IMR-90 (cell line): Measurements from ENCODE around the gene NRCAM. TPM values are rescaled to one million over a fixed set of nuclear protein-coding genes. Genes with fewer than 3 reads are reported as not detected.

ENCODE experiments used
- ATAC-seq: fragments of 200-7000 bp; cut with Tn5 transposase; 2 replicates; pipeline ENCODE4 v1.9.1; 2020; ENCODE audit warnings: low read depth, mild to moderate bottlenecking, moderate library complexity
- BruUV-seq: library from RNA; stranded (reverse); fragments of 400-500 nt; replicated peaks from 2 replicates; lab custom pipeline; 2021; lab: Mats Ljungman, UMichigan
- CTCF ChIA-PET: fragments of 300-600 bp; formaldehyde crosslinking; extraction: SDS; loops from one replicate; lab custom pipeline; 2021; ENCODE audit warnings: antibody characterized with exemption; lab: Yijun Ruan, JAX
- POLR2A ChIA-PET: fragments of 300-600 bp; sonication (Branson Sonifier 250); formaldehyde crosslinking; loops from one replicate; lab custom pipeline; 2022; ENCODE audit warnings: antibody characterized with exemption; ENCODE audit not compliant: unreplicated experiment; lab: Charles Lee
- DNase-seq: peaks from one replicate; pipeline ENCODE4 v3.0.0; 2013
- H2AFZ ChIP-seq: replicated peaks from 2 replicates; pipeline ENCODE3; 2013; ENCODE audit warnings: low read length, mild to moderate bottlenecking; ENCODE audit not compliant: poor library complexity
- H2AK5ac ChIP-seq: 2 replicates; pipeline ENCODE4 v1.6.1; 2013; ENCODE audit warnings: low read depth, low read length, inconsistent platforms
- H2AK9ac ChIP-seq: replicated peaks from 2 replicates; pipeline ENCODE3; 2013; ENCODE audit warnings: mild to moderate bottlenecking, low read depth, low read length, moderate library complexity; ENCODE audit not compliant: poor library complexity
- H2BK120ac ChIP-seq: 2 replicates; pipeline ENCODE4 v1.6.1; 2013; ENCODE audit warnings: low read depth, low read length, inconsistent platforms
- H2BK15ac ChIP-seq: 3 replicates; pipeline ENCODE4 v1.6.1; 2013; ENCODE audit warnings: low read depth, low read length, inconsistent platforms
- H2BK20ac ChIP-seq: 2 replicates; pipeline ENCODE4 v1.6.1; 2013; ENCODE audit warnings: low read depth, mild to moderate bottlenecking, inconsistent platforms, low read length, moderate library complexity
- H2BK5ac ChIP-seq: 2 replicates; pipeline ENCODE4 v1.6.1; 2013; ENCODE audit warnings: mild to moderate bottlenecking, low read depth, low read length, inconsistent platforms; ENCODE audit not compliant: poor library complexity, severe bottlenecking
- H3K14ac ChIP-seq: replicated peaks from 2 replicates; pipeline ENCODE4 v1.6.1; 2013; ENCODE audit warnings: low read depth, low read length, inconsistent platforms
- H3K18ac ChIP-seq: 2 replicates; pipeline ENCODE4 v1.6.1; 2013; ENCODE audit warnings: low read depth, low read length, control low read depth
- H3K23ac ChIP-seq: 2 replicates; pipeline ENCODE4 v1.6.1; 2013; ENCODE audit warnings: low read depth, low read length, inconsistent platforms
- H3K27ac ChIP-seq: 2 replicates; pipeline ENCODE4 v1.5.1; 2013; ENCODE audit warnings: mild to moderate bottlenecking, control low read depth, low read length; ENCODE audit not compliant: insufficient read depth
- H3K27me3 ChIP-seq: 2 replicates; pipeline ENCODE4 v1.6.1; 2013; ENCODE audit warnings: low read length; ENCODE audit not compliant: control insufficient read depth, insufficient read depth
- H3K36me3 ChIP-seq: 2 replicates; pipeline ENCODE4 v1.6.1; 2013; ENCODE audit warnings: low read length, mixed read lengths; ENCODE audit not compliant: control insufficient read depth, insufficient read depth
- H3K4ac ChIP-seq: 2 replicates; pipeline ENCODE4 v1.6.1; 2013; ENCODE audit warnings: low read depth, low read length, inconsistent platforms
- H3K4me1 ChIP-seq: 2 replicates; pipeline ENCODE4 v1.6.1; 2013; ENCODE audit warnings: low read length, mixed read lengths; ENCODE audit not compliant: control insufficient read depth, insufficient read depth
- H3K4me2 ChIP-seq: 2 replicates; pipeline ENCODE4 v1.6.1; 2013; ENCODE audit warnings: low read depth, mild to moderate bottlenecking, control low read depth, low read length, moderate library complexity
- H3K4me3 ChIP-seq: 2 replicates; pipeline ENCODE4 v1.5.1; 2013; ENCODE audit warnings: low read depth, mild to moderate bottlenecking, control low read depth, low read length, moderate library complexity; ENCODE audit not compliant: insufficient read depth
- H3K56ac ChIP-seq: 2 replicates; pipeline ENCODE4 v1.6.1; 2013; ENCODE audit warnings: low read length, inconsistent platforms; ENCODE audit not compliant: insufficient read depth; ENCODE audit errors: extremely low read depth
- H3K79me1 ChIP-seq, 2 experiments: 2 replicates each; pipeline ENCODE4 v1.6.1; 2013; ENCODE audit warnings: low read length in 2 of 2, inconsistent platforms in 1 of 2, low read depth in 1 of 2
- H3K9ac ChIP-seq: 2 replicates; pipeline ENCODE4 v1.6.1; 2013; ENCODE audit warnings: low read depth, low read length, control low read depth
- H3K9me1 ChIP-seq: 2 replicates; pipeline ENCODE4 v1.6.1; 2013; ENCODE audit warnings: low read length, inconsistent platforms; ENCODE audit not compliant: insufficient read depth
- H3K9me3 ChIP-seq: 2 replicates; pipeline ENCODE4 v1.6.1; 2013; ENCODE audit warnings: low read length; ENCODE audit not compliant: control insufficient read depth, insufficient read depth
- H4K20me1 ChIP-seq: 2 replicates; pipeline ENCODE4 v1.6.1; 2013; ENCODE audit warnings: low read length, inconsistent platforms; ENCODE audit not compliant: insufficient read depth
- H4K5ac ChIP-seq: 2 replicates; pipeline ENCODE4 v1.6.1; 2013; ENCODE audit warnings: mild to moderate bottlenecking, low read depth, low read length, control low read depth
- H4K8ac ChIP-seq, 2 experiments: 2 replicates each; pipeline ENCODE4 v1.6.1; 2013; ENCODE audit warnings: low read depth in 2 of 2, low read length in 2 of 2, control low read depth in 1 of 2, inconsistent platforms in 1 of 2
- H4K91ac ChIP-seq: 2 replicates; pipeline ENCODE4 v1.6.1; 2013; ENCODE audit warnings: low read depth, low read length, inconsistent platforms; ENCODE audit not compliant: insufficient read depth
- BHLHE40 ChIP-seq: fragments of 150-350 bp; IDR thresholded peaks from 2 replicates; pipeline ENCODE4 v1.6.1; 2016; ENCODE audit warnings: mild to moderate bottlenecking, low read depth, low read length
- MAFK ChIP-seq: IDR thresholded peaks from 2 replicates; pipeline ENCODE4 v1.6.1; 2012; ENCODE audit warnings: low read depth, low read length, improper control_type of control experiment
- MAZ ChIP-seq: IDR thresholded peaks from 2 replicates; pipeline ENCODE4 v1.6.1; 2012; ENCODE audit warnings: low read depth, mild to moderate bottlenecking, low read length, improper control_type of control experiment, moderate library complexity, borderline replicate concordance
- MXI1 ChIP-seq: IDR thresholded peaks from 2 replicates; pipeline ENCODE4 v1.6.1; 2012; ENCODE audit warnings: low read depth, mild to moderate bottlenecking, low read length, moderate library complexity, borderline replicate concordance
- RAD21 ChIP-seq: IDR thresholded peaks from 2 replicates; pipeline ENCODE4 v1.6.1; 2012; ENCODE audit warnings: low read length, improper control_type of control experiment
- RFX5 ChIP-seq: IDR thresholded peaks from 2 replicates; pipeline ENCODE4 v1.8.0; 2012; ENCODE audit warnings: low read depth, mild to moderate bottlenecking, low read length, moderate library complexity
- USF2 ChIP-seq: fragments of 150-350 bp; IDR thresholded peaks from 2 replicates; pipeline ENCODE4 v1.6.1; 2017; ENCODE audit warnings: mild to moderate bottlenecking, antibody characterized with exemption, low read length, low read depth
- dilution Hi-C: fragments of 300-500 bp; cut with HindIII; formaldehyde crosslinking; loops from one replicate; pipeline ENCODE4 v1.14.3; 2018; ENCODE audit warnings: low sequenced_read_pairs; ENCODE audit not compliant: unreplicated experiment
- in situ Hi-C: fragments of 300-500 bp; cut with MboI; formaldehyde crosslinking; loops from 3 replicates; pipeline ENCODE4 v1.14.3; 2019; ENCODE audit warnings: low sequenced_read_pairs, inconsistent platforms, mixed read lengths
- intact Hi-C: fragments of 100-400 bp; cut with micrococcal nuclease; formaldehyde crosslinking; loops from 2 replicates; pipeline ENCODE4 v1.10.0; 2022
- polyA plus RNA-seq, 3 experiments: library from polyadenylated mRNA; depleted of rRNA; stranded (reverse); fragments of >200 nt; gene quantifications; 2 replicates each; pipeline ENCODE4 v1.2.3, GENCODE V29; 2012; ENCODE audit warnings: low replicate concordance in 1 of 3
- total RNA-seq: library from RNA; depleted of rRNA; stranded (reverse); fragments of >200 nt; gene quantifications from 2 replicates; pipeline ENCODE4 v1.2.3, GENCODE V29; 2012

Gene NRCAM
- total and polyA plus RNA-seq, 2 of the 4 experiments (the other 2 are of a cell fraction) = 0.46 to 1.1 TPM

DNA sequence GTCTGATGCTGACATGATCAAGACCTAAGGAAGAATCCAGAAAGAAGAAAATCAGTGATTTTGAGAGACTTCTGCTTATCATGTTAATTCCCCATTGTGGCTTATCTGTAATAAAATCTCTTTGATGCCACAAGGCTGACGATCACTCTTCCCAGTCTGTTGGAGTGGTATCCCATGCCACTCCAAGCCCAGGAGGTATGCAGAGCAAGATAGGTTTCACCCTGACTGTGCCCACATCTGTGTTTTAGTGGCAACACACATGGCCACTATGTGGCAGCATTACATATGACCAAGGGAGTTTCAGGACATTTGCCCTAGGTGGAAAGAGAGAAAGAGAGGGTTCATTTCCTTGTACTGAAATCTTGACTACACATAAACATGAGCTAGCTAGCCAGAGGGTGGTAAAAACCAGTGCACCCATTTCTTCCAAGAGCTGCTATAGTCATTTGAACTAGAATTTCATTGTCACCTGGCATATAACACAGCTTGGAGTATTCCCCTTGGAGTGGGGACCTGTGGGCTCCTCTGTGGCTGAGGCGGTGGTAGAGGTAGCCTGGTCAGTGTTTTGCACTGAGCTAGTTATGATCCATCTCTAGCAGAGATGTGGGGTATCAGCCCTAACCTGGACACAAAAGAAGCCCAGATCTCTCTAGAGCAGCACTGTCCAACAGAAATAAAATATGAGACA is 346.9 kb downstream of the NRCAM start (continued):
- no peak for TF ChIP-seq RFX5

GRCh38 chr7:108108131-108108530 is 348.1 kb downstream of the NRCAM start:
- no peak overlapping the region for H2BK120ac ChIP-seq
- H3K14ac ChIP-seq = no peak overlapping the region
- H3K9me1 ChIP-seq = peaks cover 5% of the 10 kb centered on the region
- no peaks in the 10 kb centered on the region for H3K9me3 ChIP-seq
- H3K56ac ChIP-seq = no peak overlapping the region
- TF ChIP-seq MAFK (no peak), RAD21 (no peak), BHLHE40 (no peak), RFX5 (no peak), MAZ (no peak), MXI1 (no peak), USF2 (no peak)
- no peak overlapping the region for H2BK20ac ChIP-seq
- no peaks in the 10 kb centered on the region for H4K20me1 ChIP-seq
- in situ Hi-C loops (no loop called here), dilution Hi-C loops (no loop called here), intact Hi-C loops (no loop called here)
- H4K8ac ChIP-seq = no peak overlapping the region
- no peak overlapping the region for H3K23ac ChIP-seq
- H3K27me3 ChIP-seq = no peaks in the 10 kb centered on the region
- no peak overlapping the region for H4K91ac ChIP-seq
- H3K36me3 ChIP-seq = no peaks in the 10 kb centered on the region
- ATAC-seq (no peak), DNase-seq (no peak)
- H3K18ac ChIP-seq = no peak overlapping the region
- H3K4me2 ChIP-seq = no peak overlapping the region
- BruUV-seq = no TSS peak
- H4K5ac ChIP-seq = no peak overlapping the region
- H2AK9ac ChIP-seq = no peak overlapping the region
- CTCF ChIA-PET = no interaction called here
- H2AFZ ChIP-seq = no peak overlapping the region
- H3K9ac ChIP-seq = no peak overlapping the region
- H3K79me1 ChIP-seq = no peaks in the 10 kb centered on the region
- H3K27ac ChIP-seq = no peak overlapping the region
- POLR2A ChIA-PET = no interaction called here
- H2BK5ac ChIP-seq = no peak overlapping the region
- no peak overlapping the region for H3K4ac ChIP-seq
- no peak overlapping the region for H2AK5ac ChIP-seq
- no peak overlapping the region for H3K4me3 ChIP-seq
- peaks cover 10% of the 10 kb centered on the region for H3K4me1 ChIP-seq
- H2BK15ac ChIP-seq = no peak overlapping the region
